GM12873 (cell line): ENCODE data around the gene MITF.

Source experiments
- TF ChIP-seq, protein P1 (sequence below): IDR thresholded peaks from 2 replicates; pipeline ENCODE4 v1.5.1; 2012; ENCODE audit warnings: low read depth, mild to moderate bottlenecking, moderate library complexity, low read length, control low read depth; ENCODE audit not compliant: insufficient read depth; ENCODE audit errors: missing control alignments

MITF gene

DNA sequence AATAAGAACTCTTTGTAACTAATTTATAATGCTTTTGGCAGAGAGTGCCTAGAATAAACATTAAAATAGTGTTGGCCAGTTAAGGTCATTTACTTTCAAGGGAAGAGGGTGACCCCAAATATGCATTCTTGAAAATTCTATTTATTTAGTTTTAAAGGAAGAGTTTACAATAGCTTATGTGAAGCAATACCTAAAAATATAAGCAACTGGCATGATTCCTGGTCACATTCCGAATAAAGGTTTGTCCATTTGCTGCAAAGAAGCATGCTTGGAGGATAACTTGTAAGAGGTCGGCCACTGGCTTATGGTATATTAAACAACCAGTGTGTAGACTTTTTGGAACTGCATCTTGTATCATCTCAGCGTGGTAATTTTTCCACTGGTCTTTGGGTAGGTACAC lies 10.2 kb downstream of the MITF start:
- TF ChIP-seq, protein P1, sequence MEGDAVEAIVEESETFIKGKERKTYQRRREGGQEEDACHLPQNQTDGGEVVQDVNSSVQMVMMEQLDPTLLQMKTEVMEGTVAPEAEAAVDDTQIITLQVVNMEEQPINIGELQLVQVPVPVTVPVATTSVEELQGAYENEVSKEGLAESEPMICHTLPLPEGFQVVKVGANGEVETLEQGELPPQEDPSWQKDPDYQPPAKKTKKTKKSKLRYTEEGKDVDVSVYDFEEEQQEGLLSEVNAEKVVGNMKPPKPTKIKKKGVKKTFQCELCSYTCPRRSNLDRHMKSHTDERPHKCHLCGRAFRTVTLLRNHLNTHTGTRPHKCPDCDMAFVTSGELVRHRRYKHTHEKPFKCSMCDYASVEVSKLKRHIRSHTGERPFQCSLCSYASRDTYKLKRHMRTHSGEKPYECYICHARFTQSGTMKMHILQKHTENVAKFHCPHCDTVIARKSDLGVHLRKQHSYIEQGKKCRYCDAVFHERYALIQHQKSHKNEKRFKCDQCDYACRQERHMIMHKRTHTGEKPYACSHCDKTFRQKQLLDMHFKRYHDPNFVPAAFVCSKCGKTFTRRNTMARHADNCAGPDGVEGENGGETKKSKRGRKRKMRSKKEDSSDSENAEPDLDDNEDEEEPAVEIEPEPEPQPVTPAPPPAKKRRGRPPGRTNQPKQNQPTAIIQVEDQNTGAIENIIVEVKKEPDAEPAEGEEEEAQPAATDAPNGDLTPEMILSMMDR, result no peak

- TF ChIP-seq, protein P1, result no peak
Measured at GRCh38 chr3:69750549-69750948, 11.3 kb downstream of the MITF start.

DNA sequence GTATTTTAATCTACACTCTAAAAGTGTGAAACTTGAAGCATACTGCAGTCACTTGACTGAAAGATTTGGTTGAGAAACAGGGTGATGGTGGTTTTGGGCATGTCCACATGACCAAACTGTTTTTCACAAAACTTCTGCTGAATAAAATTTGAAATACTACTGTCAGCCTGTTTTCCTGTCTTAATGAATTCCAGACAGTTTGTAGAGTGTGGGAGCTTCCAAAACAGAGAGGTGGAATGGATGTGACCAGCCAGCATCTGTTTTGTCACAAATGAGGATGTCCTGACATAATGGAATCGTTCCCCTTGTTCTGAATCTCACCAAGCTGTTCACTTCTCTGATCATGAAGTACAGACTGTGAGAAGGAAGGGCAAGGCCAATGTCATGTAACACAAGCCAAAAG lies 11.8 kb downstream of the MITF start:
- TF ChIP-seq, protein P1, result no peak

DNA sequence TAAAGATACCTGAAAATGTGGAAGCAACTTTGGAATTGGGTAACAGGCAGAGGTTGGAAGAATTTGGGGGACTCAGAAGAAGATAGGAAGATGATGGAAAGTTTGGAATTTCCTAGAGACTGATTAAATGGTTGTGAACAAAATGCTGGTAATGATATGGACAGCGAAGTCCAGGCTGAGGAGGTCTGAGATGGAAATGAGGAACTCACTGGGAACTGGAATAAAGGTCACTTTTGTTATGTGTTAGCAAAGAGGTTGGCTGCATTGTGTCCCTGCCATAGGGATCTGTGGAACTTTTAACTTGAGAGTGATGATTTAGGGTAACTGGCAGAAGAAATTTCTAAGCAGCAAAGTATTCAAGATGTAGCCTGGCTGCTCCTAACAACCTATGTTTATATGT lies 13.0 kb downstream of the MITF start:
- TF ChIP-seq, protein P1, result no peak

DNA sequence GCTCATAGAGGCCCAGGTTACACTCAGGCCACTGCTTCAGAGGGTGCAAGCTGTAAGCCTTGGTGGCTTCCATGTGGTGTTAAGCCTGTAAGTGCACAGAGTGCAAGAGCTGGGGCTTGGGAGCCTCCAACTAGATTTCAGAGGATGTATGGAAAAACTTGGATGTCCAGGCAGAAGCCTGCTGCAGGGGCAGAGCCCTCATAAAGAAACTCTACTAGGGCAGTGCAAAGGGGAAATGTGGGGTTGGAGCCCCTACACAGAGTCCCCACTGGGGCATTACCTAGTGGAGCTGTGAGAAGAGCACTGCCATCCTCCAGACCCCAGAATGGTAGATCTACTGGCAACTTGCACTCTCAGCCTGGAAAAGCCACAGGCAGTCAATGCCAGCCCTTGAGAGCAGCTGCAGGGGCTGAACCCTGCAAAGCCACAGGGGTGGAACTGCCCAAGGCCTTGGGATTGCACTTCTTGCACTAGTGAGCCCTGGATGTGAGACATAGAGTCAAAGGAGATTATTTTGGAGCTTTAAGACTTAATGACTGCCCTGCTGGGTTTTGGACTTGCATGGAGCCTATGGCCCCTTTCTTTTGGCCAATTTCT lies 14.0 kb downstream of the MITF start:
- TF ChIP-seq, protein P1, result no peak

DNA sequence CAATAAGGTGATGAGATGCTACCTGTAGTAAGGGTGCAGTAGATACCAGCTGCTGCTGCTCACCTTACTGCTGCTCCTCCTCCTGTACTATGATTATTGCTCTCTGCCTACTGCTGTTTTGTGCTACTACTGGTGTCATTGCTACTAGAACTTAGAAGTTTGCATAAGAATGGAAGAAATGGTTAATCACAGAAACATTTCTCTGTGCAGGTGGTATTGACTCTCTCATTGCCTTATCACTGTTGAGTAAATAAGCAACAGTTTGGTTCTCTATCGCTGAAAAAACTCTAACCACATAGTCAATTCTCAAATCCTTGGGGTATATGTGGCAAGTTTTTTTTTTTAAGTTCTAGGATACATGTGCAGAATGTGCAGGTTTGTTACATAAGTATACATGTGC lies 16.5 kb downstream of the MITF start:
- TF ChIP-seq, protein P1, result no peak

DNA sequence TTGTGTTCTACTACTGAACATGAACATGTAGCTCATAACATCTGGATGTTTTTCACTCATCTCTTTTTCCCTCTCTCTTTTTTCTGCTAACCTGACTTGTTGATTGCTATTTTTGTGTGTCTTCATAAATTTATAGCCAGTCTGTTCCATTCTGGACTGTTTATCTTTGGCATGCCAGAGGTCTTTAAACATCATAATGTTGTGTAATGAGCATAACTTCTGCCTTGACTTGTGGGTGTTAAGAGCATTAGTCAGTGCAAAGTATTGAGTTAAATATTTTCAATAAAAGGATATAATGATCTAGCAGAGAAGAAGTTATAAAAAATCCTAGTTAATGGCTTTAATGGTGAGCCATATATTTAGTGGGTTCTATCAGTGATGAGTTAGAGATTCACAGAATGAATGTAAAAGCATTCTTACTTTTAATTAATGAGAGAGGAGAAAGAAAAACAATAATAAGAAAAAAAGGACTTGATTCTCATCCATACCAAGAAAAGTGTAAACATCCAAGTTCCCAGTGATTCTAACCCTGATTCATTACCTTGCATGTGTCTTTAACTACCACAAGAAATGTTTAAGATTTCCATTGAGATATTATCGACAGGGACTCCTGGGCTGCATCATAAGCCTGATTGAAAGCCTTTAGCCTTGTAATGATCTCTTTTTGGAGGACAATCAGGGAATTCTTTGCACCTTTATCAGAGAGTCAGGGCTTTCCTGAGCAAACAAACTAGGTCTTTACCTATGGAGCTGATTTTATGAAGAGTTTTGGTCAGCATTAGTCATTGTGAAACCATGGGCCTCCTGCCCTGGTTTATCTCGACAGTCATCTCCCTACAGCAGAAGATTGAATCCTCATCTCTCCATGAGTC lies 22.9 kb downstream of the MITF start:
- TF ChIP-seq, protein P1, result no peak
